GM21786 (cell line): ENCODE measurements around the gene SH3PXD2A.

Source experiments
- ATAC-seq: cut with Tn5 transposase; IDR thresholded peaks from one replicate; pipeline ENCODE4 v1.9.1; 2021; ENCODE audit not compliant: unreplicated experiment

The SH3PXD2A gene

DNA sequence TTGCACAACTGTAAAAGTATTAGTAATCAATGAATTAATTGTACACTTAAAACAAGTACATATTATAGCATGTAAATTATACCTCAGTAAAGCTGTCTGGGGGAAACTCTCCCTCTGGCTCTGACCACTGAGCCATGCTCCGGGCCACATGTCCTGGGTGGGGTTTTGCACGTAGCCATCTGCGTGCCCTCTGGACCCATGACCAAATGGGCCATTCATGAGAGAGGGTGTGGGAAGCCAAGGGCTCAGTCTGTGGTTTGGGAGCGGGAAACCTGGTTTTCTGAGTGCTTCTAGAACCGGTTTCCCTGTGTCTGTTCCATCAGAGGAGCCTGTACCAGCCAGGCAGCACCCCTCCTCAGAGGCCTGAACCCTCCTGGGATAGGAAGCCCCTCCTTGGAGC, 143.2 kb downstream of the SH3PXD2A start:
- no peak for ATAC-seq

DNA sequence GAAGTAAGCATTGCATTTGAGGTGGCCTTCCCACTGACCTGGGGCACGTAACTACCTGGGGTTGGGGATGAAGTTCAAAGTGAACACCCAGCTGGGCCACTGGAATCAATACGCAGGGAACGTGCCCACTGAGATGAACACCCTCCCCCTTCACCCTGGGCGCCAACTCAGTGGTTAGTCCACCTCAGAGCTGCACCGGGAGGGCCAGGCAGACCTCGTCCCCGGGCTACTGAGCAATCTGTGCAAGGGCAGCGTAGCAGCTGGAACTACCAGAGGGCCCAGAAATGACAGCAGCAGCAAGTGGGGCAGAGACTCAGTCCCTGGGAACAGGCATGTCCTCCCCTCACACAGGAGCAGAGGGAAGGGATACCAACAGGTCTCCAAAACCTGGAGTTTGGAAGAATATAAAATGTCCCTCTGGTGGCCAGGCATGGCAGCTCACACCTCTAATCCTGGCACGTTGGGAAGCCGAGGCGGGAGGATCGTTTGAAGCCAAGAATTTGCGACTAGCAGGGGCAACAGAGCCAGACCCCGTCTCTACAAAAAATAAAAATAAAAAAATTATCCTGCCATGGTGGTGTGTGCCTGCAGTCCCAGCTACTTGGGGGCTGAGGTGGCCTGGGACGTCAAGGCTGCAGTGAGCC, 143.9 kb downstream of the SH3PXD2A start:
- ATAC-seq, result no peak

DNA sequence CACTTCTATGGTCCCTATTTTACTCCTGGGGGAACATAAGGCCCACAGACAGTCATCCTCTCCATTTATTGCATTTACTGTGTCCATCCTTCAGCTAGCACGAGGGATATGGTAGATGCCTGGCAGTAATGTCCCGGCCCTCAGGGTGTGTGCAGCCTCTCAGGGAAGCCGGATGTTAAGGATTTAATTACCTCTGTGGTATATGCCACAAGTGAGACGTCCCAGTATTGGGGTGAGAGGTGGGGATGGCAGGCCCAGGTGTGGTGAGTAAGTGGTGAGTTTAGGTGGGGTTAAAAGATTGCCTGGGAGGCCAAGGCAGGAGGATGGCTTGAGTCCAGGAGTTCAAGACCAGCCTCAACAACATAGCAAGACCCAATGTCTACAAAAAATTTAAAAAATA, 144.9 kb downstream of the SH3PXD2A start:
- ATAC-seq, result no peak

DNA sequence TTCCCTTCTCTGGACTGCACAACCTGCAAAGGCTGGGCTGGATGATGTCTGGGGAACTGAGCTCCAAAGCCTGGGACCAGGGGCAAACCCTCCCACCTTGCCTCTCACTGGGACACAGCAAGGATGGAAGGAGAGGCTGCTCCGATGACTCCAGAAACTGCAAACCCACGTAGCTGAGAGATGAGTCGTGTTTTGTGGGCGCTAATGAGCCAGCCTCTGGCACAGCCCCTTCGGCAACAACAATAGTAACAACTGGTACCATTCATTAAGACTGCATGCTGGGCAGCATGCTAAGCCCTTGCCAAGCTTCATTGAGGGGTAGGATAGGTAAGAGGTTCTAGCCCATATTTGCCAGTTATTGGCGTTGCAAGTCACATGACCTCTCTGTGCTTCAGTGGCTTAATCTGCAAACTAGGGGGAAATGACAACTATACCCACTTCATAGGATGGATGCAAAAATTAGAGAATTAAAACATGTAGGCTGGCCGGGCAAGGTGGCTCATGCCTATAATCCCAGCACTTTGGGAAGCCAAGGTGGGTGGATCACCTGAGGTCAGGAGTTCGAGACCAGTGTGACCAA, 145.9 kb downstream of the SH3PXD2A start:
- no peak for ATAC-seq

DNA sequence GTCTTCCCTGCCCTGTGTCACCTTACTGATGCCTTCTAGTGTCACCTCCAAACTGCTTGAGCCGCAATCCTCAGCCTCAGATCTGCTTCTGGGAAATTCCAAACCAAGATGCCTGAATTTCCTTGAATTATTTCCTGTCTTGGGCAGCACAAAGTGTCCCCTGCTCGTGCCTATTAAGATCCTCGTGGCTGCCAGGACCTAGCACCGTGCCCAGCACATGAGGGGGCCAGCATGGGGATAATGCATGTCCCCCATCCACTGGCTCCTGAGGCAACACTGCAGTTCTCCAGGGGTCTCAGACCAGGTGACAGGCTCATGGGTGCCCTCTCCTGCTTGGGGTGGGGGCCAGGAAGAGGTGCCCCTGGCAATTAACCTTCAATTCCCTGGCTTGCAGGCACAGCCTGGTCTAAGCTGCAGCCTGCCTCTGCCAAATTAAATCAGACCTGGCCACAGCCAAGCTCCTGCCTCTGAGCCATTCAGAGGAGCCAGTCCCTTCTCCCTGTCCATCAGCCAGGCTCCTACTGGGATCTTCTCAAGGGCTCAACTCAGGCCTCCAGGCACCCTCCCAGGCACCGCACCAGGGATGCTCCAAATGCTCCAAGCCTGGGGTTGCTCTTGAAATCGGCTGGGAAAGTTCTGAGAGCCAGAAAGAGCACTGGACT, 146.6 kb downstream of the SH3PXD2A start:
- no peak for ATAC-seq

DNA sequence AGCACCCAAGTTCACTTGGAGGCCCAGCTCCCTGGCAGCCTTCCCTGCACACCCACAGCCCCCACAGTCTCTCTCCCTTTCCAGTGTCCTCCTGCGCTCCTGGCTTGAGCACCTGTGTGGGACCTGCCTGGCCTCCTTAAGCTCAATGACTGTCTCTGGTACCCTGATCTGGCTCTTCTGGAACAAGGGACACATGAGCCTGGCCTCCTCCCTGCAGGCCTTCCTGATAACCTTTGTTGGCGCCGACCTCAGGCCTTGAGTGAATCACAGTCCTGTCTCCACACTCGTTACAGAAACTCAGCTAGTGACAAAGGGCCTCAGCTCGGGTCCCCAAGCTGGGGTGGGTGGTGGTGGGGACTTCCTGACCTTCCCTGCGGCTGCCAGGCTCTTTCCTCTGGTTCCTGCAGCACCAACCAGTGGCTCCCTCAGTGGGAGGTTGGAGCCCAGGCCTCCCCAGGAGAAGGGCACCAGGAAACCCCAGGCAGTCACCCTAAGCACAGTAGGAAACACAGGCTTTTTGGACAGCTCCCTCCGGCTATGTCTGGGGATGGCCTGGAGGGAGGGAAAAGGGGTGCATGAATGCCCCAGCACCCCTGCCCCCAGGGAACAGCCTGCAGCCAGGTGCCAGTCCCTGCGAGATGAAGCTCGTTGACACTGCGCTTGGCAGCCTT, 147.3 kb downstream of the SH3PXD2A start:
- ATAC-seq, result no peak

DNA sequence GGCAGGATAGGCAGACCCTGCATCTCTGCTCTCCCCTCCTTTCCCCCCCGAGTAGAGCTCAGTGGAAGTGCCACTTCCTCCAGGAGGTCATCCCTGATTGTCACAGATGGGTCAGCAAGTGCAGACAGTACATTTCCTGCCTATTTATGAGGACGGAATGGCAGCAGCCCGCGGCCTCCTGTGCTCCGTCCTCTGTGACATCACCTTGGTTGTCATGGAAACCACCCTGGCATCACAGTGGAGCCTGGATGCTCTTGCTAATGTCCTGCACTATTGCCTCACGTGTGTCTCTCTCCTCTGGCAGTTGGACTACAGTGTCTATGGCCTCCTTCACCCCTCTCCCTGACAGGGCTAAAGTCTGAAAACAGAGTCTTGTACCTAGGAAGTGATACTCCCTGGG, 148.6 kb downstream of the SH3PXD2A start:
- no peak for ATAC-seq

DNA sequence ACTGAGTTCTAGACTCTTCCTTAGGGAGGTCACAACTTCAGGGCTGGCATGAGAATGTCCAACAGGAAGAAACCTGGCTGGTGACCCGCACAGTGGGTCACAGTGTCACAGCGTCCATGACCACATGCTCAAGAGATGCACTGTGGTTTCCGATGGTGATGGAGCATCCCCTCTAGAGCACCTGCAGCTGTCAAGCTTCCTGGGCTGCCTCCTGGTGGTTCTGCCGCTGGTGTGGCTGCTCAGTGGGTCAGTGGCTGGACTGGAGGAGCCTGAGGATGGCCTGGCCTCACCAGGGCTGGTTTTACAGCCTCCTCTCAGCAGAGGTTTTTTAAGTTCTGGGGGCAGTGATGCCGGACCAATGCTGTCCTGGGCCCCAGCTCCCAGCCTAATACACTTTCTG, 149.3 kb downstream of the SH3PXD2A start:
- no peak for ATAC-seq

DNA sequence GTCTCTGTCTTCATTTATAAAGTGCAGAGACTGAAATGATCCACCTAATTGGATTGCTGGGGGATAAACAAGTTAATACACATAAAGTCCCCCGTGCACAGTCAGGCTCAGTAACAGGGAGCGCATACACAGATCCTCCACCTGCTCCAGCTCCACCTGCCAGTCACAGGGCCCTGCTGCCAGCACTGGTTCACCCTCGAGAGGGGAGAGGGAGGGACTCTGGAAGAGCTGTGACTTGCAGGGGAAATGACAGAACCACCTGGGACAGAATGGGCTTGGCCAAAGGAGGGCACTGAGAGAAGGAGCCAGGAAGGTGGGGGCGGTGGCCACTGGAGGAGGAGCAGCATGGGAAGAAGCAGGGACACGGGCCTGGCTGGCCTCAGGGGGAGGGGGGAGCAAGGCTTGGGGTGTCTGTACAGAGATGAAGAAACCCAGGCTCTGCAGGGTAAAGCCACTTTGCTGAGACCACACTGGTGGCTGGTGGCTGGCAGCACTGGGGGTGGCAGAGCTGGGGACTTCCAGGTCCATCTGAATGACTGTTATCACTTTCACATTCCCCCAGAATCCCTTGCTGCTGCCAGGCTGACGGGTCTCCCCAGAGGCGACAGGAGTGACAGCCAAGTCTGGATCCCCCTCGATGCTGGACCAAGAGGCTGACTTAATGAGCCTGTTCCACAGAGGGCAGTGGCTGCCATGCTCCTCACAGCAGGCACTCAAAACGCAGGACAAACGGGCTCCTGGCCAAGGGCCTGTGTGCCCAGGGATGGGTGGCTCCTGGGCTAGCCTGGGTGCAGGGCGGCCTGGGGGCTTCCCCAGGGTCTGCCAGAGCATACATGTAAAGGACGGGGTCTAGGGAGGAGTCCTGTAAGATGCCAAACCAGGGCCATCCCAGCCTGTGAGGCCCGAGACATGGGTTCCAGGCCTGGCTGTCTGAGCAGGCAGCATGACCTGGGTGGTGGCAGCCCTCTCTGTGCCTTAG, 151.1 kb downstream of the SH3PXD2A start:
- no peak for ATAC-seq

DNA sequence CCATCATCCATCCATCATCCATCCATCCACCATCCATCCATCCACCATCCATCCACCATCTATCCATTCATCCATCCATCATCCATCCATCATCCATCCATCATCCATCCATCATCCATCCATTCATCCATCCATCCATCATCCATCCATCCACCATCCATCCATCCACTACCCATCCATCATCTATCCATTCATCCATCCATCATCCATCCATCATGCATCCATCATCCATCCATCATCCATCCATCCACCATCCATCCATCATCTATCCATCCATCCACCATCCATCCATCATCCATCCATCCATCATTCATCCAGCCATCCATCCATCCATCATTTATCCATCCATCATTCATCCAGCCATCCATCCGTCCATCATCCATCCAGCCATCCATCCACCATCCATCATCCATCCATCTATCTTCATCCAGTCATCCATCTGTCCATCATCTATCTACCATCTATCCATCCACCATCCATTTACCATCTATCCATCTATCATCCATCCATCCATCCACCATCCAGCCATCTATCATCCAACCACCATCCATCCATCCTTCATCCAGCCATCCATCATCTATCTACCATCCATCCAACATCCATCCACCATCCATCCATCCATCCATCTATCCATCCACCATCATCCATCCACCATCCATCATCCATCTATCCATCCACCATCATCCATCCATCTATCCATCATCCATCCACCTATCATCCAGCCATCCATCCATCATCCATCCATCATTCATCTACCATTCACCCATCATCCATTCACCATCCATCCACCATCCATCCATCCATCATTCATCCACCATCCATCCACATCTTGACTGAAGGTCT, 153.8 kb downstream of the SH3PXD2A start:
- ATAC-seq, result no peak

DNA sequence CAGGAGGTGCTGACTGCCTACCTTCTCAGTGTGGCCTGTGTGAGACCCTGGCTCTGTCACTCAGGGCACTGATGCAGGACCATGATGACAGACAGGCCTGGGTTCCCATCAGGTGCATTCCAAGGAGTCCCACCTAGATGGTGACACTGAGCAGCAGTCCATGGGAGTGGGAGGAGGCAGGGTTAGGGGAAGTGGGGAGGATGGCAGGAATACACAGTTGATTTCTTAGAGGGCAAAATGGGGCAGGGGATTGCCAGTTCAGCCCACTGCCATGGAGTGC, 155.0 kb downstream of the SH3PXD2A start:
- ATAC-seq, result no peak

DNA sequence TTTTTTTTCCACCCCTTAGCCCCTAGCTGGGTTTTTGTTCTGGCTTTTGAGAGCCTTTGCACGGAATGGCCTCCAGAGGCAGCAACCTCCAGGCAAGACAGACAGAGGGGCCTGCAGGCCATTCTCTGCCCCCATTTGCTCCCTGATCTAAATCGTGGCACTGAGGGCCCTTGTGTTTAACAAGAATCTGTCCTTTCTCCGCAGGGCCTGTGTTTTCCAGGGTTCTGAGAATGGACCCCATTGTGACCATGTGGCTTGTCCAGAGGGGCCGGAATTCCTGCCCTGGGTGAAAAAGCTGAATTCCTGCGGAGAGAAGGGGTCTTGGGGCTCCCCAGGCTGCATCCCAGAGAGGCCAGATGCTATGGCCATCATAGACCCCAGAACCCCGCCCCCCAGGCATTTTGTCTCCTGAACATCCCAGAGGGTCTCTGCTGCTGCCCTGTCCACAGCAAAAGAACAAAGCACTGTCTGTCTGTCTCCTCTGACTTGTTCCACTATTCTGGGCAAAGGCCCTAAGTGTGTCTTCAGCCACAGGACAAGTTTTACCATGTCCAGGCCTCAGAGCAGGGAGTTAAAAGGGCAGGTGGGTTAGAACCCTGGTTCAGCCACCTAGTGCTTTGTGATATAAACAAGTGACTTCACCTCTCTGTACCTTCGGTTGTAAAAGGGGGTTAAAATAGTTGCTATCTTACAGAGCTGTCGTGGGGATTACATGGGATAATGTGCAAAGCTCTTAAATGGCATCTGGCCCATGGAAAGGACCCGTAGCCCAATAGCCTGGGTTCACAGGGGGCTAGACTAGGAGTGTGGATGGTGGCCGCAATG, 155.6 kb downstream of the SH3PXD2A start:
- ATAC-seq, result no peak

DNA sequence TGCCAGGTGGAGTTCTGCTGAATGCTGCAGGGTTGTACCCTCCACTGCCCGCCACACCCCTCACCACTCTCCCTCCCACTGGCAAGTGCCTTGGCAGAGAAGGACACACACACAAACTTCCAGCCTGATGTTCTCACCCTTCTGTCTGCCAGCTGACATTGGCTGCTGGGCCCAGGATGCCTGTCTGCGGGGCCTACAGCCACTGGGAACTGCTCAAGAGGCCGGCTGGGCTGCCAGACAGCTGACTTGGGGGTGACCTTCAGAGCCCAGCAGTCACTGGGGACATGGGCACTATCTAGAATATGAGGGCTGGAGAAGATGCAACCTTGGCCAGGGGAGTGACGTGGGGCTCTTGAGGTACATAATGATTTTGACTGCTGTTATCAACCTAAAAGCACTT, 157.1 kb downstream of the SH3PXD2A start:
- no peak for ATAC-seq

DNA sequence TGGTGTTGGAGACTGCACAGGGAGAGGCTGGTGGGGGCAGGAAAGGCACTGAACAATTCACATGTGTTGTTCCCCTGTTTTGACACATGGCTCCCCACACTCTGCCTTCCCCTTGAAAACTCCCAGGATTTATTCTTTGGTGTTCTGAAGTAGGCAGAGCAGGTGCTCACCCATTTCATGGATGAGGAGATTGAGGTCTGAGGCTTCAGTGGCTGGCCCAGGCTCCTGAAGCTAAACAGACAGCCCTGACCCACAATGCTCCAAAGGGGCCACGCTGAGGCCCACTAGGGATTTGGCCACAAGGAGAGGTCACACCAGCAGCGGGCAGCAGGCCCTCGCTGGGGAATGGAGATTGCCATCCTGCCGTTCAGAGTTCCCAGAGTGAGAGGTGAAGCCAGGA, 157.6 kb downstream of the SH3PXD2A start:
- ATAC-seq, result no peak

DNA sequence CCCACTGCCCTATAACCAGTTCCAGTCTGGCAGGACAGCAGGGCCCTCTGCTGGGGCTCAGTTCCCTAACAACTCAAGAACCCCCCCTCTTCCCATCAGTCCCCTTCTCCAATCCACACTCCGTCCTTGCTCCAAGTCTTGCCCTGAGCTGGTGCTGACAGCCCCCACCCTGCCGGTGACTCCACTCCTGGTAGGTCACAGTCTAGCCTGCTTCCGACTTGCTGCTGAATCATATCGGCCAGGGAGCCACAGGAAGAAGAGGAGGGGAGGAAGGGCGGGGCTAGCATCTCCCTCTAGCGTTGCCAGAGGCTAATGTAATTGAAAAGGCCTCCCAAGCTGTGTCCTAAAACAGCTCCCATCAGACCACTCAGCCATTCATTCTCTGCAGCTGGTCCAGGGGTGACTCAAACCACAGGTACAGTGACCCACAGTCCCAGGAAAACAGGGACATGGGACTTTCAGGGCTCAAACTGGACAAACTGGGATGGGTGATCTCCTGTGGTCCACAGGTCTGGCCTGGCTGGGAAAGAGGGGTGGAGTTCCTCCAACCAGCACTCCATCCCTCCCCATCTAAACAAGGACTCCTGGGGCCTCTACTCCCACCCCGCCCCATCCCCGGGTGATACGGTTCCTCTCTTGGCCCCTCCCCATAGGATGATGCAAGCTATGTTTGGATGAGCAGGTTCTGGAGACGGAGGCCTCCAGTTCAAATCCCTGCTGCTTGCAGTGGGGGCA, 158.8 kb downstream of the SH3PXD2A start:
- ATAC-seq, result peak; percentile 32

DNA sequence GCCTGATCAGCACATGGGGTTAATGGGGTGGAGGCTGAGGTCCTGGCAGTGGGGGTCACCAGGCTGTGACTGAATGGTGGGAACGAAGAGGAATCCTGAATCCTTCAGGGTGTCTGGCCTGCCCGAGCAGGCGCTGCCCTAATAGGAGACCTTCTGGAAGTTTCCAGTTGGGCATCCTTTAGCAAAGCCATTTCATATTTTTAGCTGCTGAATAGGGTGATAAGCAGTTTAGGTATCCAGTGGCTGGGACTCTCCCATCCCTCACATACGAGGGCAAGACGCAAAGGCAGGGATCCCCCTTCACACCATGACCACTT, 159.3 kb downstream of the SH3PXD2A start:
- no peak for ATAC-seq

DNA sequence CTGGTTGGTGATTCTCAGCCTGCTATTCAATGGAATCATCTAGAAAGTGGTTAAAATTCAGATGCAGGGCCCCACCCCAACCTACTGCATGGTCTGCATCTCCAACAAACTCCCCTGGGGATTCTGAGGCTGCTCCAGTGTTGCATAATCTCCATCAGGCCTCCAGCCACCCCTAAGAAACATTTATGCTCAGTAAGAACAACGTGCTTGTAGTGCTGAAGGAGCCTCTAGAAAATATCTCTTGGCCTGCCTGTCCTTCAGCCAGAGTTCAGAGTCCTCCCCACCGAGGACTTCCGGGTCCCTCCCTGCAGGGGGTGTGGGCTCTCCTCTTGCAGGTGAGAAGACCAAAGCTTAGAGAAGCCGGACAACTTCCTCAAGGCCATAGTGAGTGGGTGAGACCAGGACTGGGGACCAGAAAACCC, 159.8 kb downstream of the SH3PXD2A start:
- no peak for ATAC-seq

DNA sequence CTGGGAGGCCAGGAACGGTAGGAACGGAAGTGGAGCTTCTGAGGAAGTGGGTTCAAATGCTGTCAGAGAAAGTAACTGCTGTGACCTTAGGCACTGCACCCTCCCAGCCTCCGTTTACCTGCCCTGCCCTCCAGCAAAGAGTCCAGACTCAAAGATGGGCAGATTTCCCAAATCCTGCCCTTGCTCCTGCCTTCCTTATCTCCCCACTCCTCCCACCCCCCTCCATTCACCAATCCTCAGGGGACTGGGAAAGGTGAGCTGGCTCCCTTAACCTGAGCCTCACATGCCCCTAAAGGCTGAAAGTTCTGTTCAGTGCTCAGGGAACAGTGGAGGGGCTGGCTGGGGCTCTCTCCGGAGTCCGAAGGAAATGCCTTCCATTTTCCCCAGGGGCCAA, 161.6 kb downstream of the SH3PXD2A start:
- no peak for ATAC-seq
